A673 (cell line): ENCODE data around the gene RNF144B. TPM values are rescaled to one million over a fixed set of nuclear protein-coding genes. Genes with fewer than 3 reads are reported as not detected.

Experiments used
- BruUV-seq: library from RNA; stranded (reverse); fragments of 400-500 nt; replicated peaks from 2 replicates; lab custom pipeline; 2021; lab: Mats Ljungman, UMichigan
- CTCF ChIA-PET: fragments of 300-600 bp; sonication (Branson Sonifier 250); formaldehyde crosslinking; loops from one replicate; lab custom pipeline; 2022; ENCODE audit warnings: antibody characterized with exemption; lab: Charles Lee
- POLR2A ChIA-PET: fragments of 300-600 bp; sonication (Branson Sonifier 250); formaldehyde crosslinking; loops from one replicate; lab custom pipeline; 2022; ENCODE audit warnings: antibody characterized with exemption; ENCODE audit not compliant: low non-redundant PET; lab: Charles Lee
- DNase-seq: peaks from one replicate; pipeline ENCODE4 v3.0.0-alpha.2; 2015; ENCODE audit warnings: low spot score
- H3K27ac ChIP-seq: fragments of 200-600 bp; sonication (generic); 2 replicates; pipeline ENCODE4 v1.5.1; 2016; ENCODE audit warnings: mixed run types, low read depth, mild to moderate bottlenecking, mixed read lengths, antibody characterized with exemption, low read length; ENCODE audit not compliant: poor library complexity, severe bottlenecking
- H3K27me3 ChIP-seq: fragments of 200-600 bp; sonication (generic); replicated peaks from 2 replicates; pipeline ENCODE4 v1.6.1; 2017; ENCODE audit warnings: mixed run types, low read depth, mild to moderate bottlenecking, mixed read lengths, antibody characterized with exemption, low read length; ENCODE audit not compliant: insufficient read depth, poor library complexity
- H3K36me3 ChIP-seq: fragments of 200-600 bp; sonication (generic); 2 replicates; pipeline ENCODE4 v1.6.1; 2016; ENCODE audit warnings: mixed run types, mild to moderate bottlenecking, mixed read lengths, antibody characterized with exemption, low read length; ENCODE audit not compliant: insufficient read depth, poor library complexity, severe bottlenecking
- H3K4me1 ChIP-seq: fragments of 200-600 bp; sonication (generic); 2 replicates; pipeline ENCODE4 v1.6.1; 2017; ENCODE audit warnings: mixed run types, mild to moderate bottlenecking, mixed read lengths, antibody characterized with exemption, low read length; ENCODE audit not compliant: insufficient read depth, poor library complexity, severe bottlenecking
- H3K4me3 ChIP-seq: fragments of 200-600 bp; sonication (generic); 2 replicates; pipeline ENCODE4 v1.5.1; 2016; ENCODE audit warnings: low read depth, mixed run types, mild to moderate bottlenecking, mixed read lengths, low read length; ENCODE audit not compliant: poor library complexity, severe bottlenecking
- H3K9me3 ChIP-seq: fragments of 200-600 bp; sonication (generic); 2 replicates; pipeline ENCODE4 v1.6.1; 2016; ENCODE audit warnings: mixed run types, low read depth, mild to moderate bottlenecking, mixed read lengths, antibody characterized with exemption, low read length; ENCODE audit not compliant: poor library complexity, severe bottlenecking
- EZH2 ChIP-seq: fragments of 200-600 bp; sonication (generic); IDR thresholded peaks from 2 replicates; pipeline ENCODE4 v1.6.1; 2017; ENCODE audit warnings: borderline replicate concordance, low read depth, mild to moderate bottlenecking, mixed read lengths, antibody characterized with exemption, low read length; ENCODE audit not compliant: poor library complexity, severe bottlenecking
- intact Hi-C: fragments of 100-400 bp; cut with micrococcal nuclease; formaldehyde crosslinking; loops from one replicate; pipeline ENCODE4 v1.10.0; 2022; ENCODE audit not compliant: unreplicated experiment
- total RNA-seq: library from RNA; stranded (reverse); gene quantifications from 2 replicates; pipeline ENCODE4 v1.2.3, GENCODE V29; 2021
- TF ChIP-seq, protein P1 (sequence below): fragments of 300-800, 200-600 bp; sonication (generic); conservative IDR thresholded peaks from 2 replicates; pipeline ENCODE4 v1.5.1; 2017; ENCODE audit warnings: low read depth, mild to moderate bottlenecking, antibody characterized with exemption, low read length, moderate library complexity, mixed read lengths

The RNF144B gene
- total RNA-seq, 1 experiment from 2014 or later: 0.82 TPM

DNA sequence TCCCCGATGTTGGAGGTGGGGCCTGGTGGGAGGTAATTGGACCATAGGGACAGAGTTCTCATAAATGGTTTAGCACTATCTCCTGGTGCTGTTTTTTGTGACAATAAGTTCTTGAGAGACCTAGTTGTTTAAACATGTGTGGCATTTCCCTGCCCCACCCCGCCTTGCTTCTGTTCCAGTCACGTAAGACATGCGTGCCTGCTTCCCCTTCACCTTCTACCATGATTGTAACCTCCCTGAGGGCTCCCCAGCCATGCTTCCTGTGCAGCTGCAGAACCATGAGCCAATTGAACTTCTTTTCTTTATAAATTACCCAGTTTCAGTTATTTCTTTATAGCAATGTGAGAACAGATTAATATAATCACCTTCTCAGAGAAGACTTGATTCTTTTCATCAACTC, 2.5 kb upstream of the RNF144B start:
- POLR2A ChIA-PET: no interaction called here
- BruUV-seq: no TSS peak
- DNase-seq: no peak
- H3K36me3 ChIP-seq: no peaks in the 10 kb centered on the region
- intact Hi-C loops: no loop called here
- TF ChIP-seq, protein P1, sequence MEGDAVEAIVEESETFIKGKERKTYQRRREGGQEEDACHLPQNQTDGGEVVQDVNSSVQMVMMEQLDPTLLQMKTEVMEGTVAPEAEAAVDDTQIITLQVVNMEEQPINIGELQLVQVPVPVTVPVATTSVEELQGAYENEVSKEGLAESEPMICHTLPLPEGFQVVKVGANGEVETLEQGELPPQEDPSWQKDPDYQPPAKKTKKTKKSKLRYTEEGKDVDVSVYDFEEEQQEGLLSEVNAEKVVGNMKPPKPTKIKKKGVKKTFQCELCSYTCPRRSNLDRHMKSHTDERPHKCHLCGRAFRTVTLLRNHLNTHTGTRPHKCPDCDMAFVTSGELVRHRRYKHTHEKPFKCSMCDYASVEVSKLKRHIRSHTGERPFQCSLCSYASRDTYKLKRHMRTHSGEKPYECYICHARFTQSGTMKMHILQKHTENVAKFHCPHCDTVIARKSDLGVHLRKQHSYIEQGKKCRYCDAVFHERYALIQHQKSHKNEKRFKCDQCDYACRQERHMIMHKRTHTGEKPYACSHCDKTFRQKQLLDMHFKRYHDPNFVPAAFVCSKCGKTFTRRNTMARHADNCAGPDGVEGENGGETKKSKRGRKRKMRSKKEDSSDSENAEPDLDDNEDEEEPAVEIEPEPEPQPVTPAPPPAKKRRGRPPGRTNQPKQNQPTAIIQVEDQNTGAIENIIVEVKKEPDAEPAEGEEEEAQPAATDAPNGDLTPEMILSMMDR: no peak
- no peak for TF ChIP-seq EZH2
- no peak overlapping the region for H3K4me3 ChIP-seq
- no peak overlapping the region for H3K27ac ChIP-seq
- H3K27me3 ChIP-seq: no peaks in the 10 kb centered on the region
- no peaks in the 10 kb centered on the region for H3K4me1 ChIP-seq
- CTCF ChIA-PET: no interaction called here
- H3K9me3 ChIP-seq: no peaks in the 10 kb centered on the region

DNA sequence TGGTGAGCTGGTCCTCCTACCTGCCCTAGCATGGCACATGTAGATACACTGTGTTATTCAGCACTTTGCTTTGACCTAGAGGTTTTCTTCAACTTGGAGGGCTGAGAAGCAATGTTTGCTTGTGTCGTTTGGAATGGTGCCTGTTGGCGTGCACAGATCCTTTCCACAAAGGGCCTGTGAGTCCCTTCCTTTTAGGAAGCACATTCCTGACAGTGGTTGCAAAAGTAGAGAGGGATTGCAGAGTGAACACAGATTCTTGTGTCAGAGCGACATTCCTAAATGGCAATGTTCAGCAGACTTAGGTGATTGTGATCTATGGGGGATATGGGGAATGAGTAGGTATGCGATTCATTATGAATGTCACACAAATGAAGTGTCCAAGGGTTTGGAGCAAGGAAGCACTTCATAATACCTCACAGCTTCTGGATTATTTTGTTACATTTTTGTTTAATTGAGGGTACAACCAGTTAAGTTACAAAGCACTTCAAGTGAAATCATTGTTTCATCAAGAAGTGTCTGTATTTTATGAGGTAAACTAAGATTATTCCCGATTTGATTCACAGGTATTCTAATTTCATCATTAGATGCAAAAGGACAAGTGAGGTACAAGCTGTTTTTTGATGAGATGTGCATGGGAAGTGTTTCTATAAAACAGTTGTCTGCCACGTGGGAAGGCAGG, 713 bp upstream of the RNF144B start:
- intact Hi-C loops: no loop called here
- DNase-seq: no peak
- CTCF ChIA-PET: interaction anchor here (1.1 kb wide), 1 partner anchor 64 kb away, joined by 5 read pairs; no protein-coding TSS in a partner anchor

DNA sequence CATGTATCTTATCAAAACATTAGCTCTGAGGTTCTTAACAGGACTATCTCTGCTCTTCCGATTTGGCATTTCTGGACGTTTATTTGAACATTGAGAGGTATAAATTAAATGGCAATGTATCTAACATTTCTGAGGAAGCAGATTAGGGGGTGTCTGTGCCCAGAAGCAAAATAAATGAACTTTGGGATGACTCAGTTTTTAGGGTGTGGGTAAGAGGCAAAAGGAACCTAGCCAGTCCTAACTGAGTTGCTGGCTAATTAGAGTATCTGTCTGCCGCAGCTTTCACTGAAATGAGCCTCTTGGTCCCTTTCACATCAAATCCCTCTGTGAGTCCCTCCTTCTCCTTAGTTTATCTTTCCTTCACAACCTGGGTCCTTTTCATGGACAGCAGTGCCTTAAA, 1.1 kb downstream of the RNF144B start:
- Histone ChIP-seq H3K36me3 (no peaks in the 10 kb centered on the region), H3K4me1 (no peaks in the 10 kb centered on the region), H3K27me3 (no peaks in the 10 kb centered on the region), H3K4me3 (no peak overlapping the region), H3K9me3 (no peaks in the 10 kb centered on the region), H3K27ac (no peak overlapping the region)
- DNase-seq: no peak
- ChIA-PET POLR2A (no interaction called here), CTCF (no interaction called here)
- intact Hi-C loops: no loop called here
- no peak for TF ChIP-seq EZH2
- TF ChIP-seq, protein P1: no peak
- BruUV-seq: no TSS peak

More for the DNA sequence above, 713 bp upstream of the RNF144B start:
- POLR2A ChIA-PET: no interaction called here
- Histone ChIP-seq H3K36me3 (no peaks in the 10 kb centered on the region), H3K27ac (no peak overlapping the region), H3K9me3 (no peaks in the 10 kb centered on the region), H3K4me1 (no peaks in the 10 kb centered on the region), H3K27me3 (no peaks in the 10 kb centered on the region), H3K4me3 (peak overlapping the region; percentile 55)
- no peak for TF ChIP-seq EZH2
- TF ChIP-seq, protein P1: no peak
- BruUV-seq: no TSS peak
